ENCODE measurements around the gene ZC3H7A. TPM values are rescaled to one million over a fixed set of nuclear protein-coding genes. Genes with fewer than 3 reads are reported as not detected.

ZC3H7A gene
- total RNA-seq, 1 experiment from 2014 or later, result 43.1 TPM

DNA sequence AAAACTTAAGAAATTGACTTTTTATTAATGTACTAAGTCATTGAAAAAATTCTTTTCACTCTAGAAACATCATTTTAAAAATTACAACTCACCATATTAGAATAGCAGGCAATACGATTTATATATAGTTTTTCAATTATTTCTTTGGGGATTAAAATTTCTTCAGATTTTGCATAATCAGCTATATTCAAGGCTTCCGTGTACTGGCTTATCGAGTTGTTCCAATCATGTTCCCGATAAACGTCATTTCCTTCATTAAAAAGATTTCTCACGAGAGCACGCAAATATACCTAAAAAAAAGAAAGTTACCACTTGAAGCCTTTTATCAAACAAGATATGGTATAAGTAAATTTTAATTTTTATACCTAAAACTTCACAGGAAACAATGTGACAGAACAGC, 18.0 kb downstream of the ZC3H7A start:
- Histone ChIP-seq H3K9me3 (ENCODE audit: control insufficient read depth, low read depth, low read length) (no peaks in the 10 kb centered on the region), H2BK120ac (ENCODE audit: low read depth, low read length, poor library complexity, severe bottlenecking) (no peak overlapping the region), H4K20me1 (ENCODE audit: control insufficient read depth, insufficient read depth, insufficient read length) (no peaks in the 10 kb centered on the region), H2AK5ac (ENCODE audit: insufficient read length, low read length) (no peak overlapping the region), H3K9ac (ENCODE audit: extremely low read depth, insufficient read length, low read length) (no peak overlapping the region), H2AFZ (ENCODE audit: low read length) (no peak overlapping the region), H2BK15ac (ENCODE audit: low read depth, low read length) (no peak overlapping the region), H2BK12ac (ENCODE audit: insufficient read length, low read depth, low read length) (no peak overlapping the region), H4K8ac (replicated peaks; ENCODE audit: insufficient read length, low read depth, low read length) (no peak overlapping the region), H3K23me2 (ENCODE audit: insufficient read length, low read depth, low read length, poor library complexity, severe bottlenecking) (no peaks in the 10 kb centered on the region), H3K79me1 (ENCODE audit: insufficient read depth, low read depth, low read length, poor library complexity, severe bottlenecking) (peaks cover 6% of the 10 kb centered on the region), H4K91ac (ENCODE audit: insufficient read length, low read depth, low read length) (no peak overlapping the region), H3K4me1 (ENCODE audit: insufficient read depth, low read length) (peaks cover 5% of the 10 kb centered on the region; the same call in 1 of the 2 replicates), H3K27me3 (ENCODE audit: insufficient read depth, low read length) (no peaks in the 10 kb centered on the region), H3K79me2 (ENCODE audit: insufficient read depth, low read length) (peaks cover 4% of the 10 kb centered on the region; the same call in 1 of the 2 replicates), H3K14ac (ENCODE audit: insufficient read depth, low read length) (no peak overlapping the region), H2BK5ac (ENCODE audit: insufficient read length, low read length) (no peak overlapping the region), H3K18ac (ENCODE audit: insufficient read length, low read depth, low read length) (no peak overlapping the region), H3T11ph (ENCODE audit: low read length) (no peak overlapping the region), H3K27ac (ENCODE audit: insufficient read length, low read depth, low read length) (no peak overlapping the region), H2BK20ac (ENCODE audit: low read depth, low read length, poor library complexity, severe bottlenecking) (no peak overlapping the region), H3K23ac (ENCODE audit: insufficient read length, low read depth, low read length) (no peak overlapping the region), H3K4ac (ENCODE audit: low read depth, low read length) (no peak overlapping the region), H3K56ac (ENCODE audit: insufficient read length, low read depth, low read length) (no peak overlapping the region), H3K4me2 (ENCODE audit: insufficient read depth, insufficient read length, low read length) (no peak overlapping the region), H4K5ac (ENCODE audit: insufficient read length, low read depth, low read length) (no peak overlapping the region)
- WGBS (ENCODE audit: extremely low coverage, insufficient read length, low lambda C conversion rate), result no CpG with 5 or more reads among the region's 7 CpGs
- Mint-ChIP-seq H3K4me1 (peaks cover 0 to 10% of the 10 kb centered on the region in 2 experiments; a peak in 2 of 4 replicates), H3K36me3 (ENCODE audit: insufficient read depth in 1 of 3, low read depth in 3 of 3) (peaks cover 8 to 33% (median 33%) of the 10 kb centered on the region in 3 experiments; a peak in 6 of 7 replicates), H3K9me3 (no peaks in the 10 kb centered on the region), H3K27me3 (ENCODE audit: low read depth) (no peaks in the 10 kb centered on the region), H3K4me3 (no peak overlapping the region), H3K27ac (no peak overlapping the region)
- TF ChIP-seq, protein P1, sequence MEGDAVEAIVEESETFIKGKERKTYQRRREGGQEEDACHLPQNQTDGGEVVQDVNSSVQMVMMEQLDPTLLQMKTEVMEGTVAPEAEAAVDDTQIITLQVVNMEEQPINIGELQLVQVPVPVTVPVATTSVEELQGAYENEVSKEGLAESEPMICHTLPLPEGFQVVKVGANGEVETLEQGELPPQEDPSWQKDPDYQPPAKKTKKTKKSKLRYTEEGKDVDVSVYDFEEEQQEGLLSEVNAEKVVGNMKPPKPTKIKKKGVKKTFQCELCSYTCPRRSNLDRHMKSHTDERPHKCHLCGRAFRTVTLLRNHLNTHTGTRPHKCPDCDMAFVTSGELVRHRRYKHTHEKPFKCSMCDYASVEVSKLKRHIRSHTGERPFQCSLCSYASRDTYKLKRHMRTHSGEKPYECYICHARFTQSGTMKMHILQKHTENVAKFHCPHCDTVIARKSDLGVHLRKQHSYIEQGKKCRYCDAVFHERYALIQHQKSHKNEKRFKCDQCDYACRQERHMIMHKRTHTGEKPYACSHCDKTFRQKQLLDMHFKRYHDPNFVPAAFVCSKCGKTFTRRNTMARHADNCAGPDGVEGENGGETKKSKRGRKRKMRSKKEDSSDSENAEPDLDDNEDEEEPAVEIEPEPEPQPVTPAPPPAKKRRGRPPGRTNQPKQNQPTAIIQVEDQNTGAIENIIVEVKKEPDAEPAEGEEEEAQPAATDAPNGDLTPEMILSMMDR (conservative IDR thresholded peaks at IDR 0.05), result no peak
- DNase-seq, result no peak
